Measurements from ENCODE around the gene ATP1B1. TPM values are rescaled to one million over a fixed set of nuclear protein-coding genes. Genes with fewer than 3 reads are reported as not detected.
"Not testable (repeated sequence)": the region's sequence is repeated elsewhere in the genome, so short reads cannot be mapped to it uniquely, and the experiment has no call there.

Gene ATP1B1
- total RNA-seq, 1 donor from 2014 or later, result 256 TPM

DNA sequence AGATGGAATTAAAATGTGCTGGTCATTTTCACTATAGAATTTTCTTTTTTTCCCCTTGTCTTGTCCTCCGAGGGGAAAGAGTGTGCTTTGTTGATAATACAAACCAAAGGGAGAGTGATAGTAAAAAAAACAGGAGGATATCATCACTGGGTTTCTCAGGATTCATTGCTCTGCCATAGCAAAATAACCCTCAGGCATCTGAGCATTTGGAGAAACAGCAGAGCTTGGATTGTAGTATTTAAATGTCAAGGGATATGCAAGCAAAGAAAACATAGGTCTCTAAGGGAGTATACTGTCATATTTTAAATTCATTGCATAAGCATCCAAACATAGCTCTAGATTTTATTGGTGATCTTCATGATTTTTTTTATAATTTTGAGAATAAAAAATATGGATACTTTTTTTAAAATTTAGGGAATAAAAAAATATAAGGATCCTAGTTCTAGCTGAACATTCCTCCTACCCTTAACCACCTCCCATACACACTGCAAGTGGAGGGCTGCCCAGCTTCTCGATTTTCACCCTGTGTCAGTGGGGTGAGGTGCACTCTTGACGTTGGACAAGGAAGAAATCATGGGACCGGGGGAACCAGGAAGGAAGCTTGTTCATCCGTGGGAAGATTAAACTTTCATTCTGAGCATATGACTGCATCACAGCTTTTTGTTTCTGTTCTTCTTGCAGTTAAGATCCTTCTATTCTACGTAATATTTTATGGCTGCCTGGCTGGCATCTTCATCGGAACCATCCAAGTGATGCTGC lies 4.4 kb downstream of the ATP1B1 start:
- DNase-seq (ENCODE audit: low spot score), result no peak
- intact Hi-C loops (cut with DNase I), result loop anchor here (5.0 kb wide), 1 partner anchor 81 kb away; no protein-coding TSS in a partner anchor

DNA sequence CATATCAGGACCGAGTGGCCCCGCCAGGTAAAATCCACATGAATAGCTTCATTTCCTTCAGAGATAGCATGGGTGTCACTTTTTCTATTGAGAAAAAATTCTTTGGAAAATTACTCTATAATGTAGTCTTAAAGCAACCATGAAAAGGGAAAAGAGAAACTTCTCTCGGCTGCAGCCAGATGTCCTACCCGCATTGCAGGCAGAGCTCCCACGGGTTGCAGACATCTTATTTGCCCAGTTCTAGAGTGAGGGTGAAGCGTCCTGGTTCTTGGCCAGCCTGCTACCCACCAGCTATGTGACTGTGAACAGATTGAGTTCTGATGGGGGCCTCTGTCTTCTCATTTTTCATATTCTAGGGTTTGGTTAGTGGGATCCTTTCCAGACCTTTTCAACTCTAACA lies 5.0 kb downstream of the ATP1B1 start:
- intact Hi-C loops (cut with DNase I), result loop anchor here (5.0 kb wide), 1 partner anchor 81 kb away; no protein-coding TSS in a partner anchor

DNA sequence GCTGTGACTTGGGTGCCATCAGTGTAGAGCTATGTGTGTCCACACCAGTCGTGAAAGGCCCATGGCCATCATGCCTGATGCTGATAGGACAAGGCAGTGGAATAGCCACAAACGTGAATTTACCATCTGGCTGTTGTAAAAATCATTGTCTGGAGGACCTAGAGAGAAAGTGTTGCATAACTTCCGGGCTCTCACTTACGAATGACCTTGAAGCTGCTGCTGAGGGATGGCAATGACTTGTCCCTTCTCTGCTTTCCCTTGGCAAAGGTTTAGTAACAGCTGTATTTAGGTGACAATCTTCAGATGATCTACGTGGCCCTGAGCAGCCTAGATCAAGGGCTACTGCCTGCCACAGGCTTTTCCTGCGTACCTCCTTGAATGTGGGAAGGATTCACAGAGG lies 5.8 kb downstream of the ATP1B1 start:
- intact Hi-C loops (cut with DNase I), result loop anchor here (5.0 kb wide), 1 partner anchor 80 kb away; no protein-coding TSS in a partner anchor
- no peak for DNase-seq (ENCODE audit: low spot score)

More for the DNA sequence above, 5.0 kb downstream of the ATP1B1 start:
- DNase-seq (ENCODE audit: low spot score), result no peak

DNA sequence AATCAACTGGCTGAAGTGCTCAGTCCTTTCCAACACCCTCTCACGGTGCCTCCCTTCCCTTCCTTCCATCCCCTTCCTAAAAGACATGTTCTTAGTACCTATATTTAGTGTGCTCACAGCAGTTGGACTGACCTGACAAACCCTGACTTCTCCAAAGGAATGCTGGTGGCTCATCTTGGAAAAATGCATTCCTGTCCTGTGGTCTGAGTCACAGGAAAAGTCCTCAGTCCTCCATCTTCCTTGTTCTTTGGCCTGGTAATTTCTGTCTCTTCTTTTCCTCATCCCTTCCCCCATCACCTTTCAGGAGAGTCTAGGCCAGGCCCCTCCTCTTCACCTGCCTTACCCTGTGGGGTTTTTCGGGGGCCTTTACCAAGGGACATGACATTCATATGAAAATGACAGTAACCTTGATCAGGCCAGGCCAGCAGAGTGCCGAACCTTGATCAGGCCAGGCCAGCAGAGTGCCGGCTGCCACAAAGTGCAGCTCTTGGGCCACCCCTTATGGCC lies 7.2 kb downstream of the ATP1B1 start:
- intact Hi-C loops (cut with DNase I), result loop anchor here (5.0 kb wide), 1 partner anchor 79 kb away; no protein-coding TSS in a partner anchor
- DNase-seq (ENCODE audit: low spot score), result no peak

DNA sequence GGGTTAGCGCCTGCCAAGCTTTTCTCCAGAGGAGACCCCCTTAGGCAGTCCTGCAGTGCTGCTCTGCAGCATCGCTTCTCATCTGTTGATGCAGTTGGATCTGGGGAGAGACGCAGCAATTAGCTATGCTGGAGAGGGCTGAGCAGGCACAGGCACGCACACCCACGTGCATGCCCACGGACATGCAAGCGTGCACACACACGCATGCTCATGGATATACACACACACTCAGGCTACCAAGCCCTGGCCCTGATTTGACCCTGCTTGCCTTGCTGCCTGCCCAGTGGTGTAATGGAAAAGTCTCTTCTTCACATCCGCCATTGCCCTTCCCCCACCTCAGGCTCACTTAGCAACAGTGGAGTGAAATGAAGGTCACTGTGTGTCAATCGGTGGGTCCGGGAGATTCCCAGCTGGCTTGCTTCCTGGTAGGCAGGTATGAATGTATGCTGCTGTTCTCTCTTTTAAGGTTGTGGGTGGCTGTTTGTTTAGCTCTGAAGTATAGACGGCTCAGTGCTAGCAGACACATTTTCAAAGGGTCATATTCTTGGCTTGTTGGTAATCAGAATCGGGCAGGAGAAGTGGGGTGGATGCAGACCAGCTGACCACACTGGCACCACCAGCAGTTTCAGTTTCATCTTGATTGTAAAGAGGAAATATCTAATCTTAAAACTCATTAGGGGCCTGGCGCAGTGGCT lies 9.5 kb downstream of the ATP1B1 start:
- no peak for DNase-seq (ENCODE audit: low spot score)
- intact Hi-C loops (cut with DNase I), result no loop called here

DNA sequence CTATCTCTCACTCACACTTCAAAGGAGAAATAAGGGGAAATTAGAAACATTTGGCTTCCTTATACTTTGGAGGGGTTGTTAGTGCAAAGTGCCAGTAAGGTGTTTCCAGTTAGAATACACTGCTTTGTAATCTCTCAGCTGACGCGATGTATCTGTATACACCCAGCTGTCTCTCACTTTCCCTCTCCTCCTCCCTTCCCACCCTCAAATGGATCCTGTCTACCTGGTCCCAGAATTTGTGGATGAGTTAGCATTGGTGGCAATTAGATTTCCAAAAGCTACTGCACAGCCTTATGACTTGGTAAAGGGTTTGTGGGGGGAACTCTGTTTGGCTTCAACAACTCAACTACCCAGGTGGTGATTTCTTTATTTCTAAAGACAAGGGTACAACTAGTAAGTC lies 10.5 kb downstream of the ATP1B1 start:
- DNase-seq (ENCODE audit: low spot score), result no peak
- intact Hi-C loops (cut with DNase I), result no loop called here

DNA sequence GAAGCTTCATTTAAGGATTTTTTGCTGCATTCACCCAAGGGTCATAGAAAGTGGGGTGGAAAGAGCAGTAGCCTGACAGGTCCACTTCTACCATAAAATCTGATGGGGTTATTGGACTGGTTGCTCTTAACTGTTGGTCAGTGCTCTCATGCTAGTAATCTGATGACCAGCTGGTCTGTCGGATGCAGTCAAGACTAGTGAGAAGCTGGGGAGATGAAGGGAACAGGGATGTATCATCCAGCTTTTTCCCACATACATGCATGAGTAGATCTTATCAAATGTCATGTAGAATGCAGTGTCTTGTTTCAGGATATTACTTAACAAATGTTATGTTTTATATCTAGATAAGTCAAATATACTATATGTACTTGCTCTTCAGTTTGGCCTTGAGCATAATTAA lies 11.1 kb downstream of the ATP1B1 start:
- no peak for DNase-seq (ENCODE audit: low spot score)
- intact Hi-C loops (cut with DNase I), result no loop called here

DNA sequence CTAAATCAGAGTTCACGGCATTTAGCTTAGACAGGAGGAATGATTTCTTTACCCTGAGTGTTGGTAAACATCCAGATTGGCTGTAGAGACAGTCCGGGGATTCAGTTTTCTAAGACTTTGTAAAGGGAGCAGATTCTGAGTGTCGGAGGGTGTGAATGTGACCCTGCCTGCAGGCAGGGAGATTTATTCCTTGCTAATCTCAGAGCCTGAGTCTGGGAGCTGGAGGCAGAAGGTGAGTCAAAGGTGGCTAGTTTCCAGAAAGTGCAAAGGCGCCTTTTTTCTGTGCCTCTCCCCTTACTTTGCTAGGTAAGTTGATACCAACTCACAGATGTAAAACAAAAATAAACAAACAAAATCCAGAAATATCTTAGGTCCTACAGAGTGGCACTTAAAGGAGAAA lies 11.7 kb downstream of the ATP1B1 start:
- intact Hi-C loops (cut with DNase I), result no loop called here
- DNase-seq (ENCODE audit: low spot score), result no peak

DNA sequence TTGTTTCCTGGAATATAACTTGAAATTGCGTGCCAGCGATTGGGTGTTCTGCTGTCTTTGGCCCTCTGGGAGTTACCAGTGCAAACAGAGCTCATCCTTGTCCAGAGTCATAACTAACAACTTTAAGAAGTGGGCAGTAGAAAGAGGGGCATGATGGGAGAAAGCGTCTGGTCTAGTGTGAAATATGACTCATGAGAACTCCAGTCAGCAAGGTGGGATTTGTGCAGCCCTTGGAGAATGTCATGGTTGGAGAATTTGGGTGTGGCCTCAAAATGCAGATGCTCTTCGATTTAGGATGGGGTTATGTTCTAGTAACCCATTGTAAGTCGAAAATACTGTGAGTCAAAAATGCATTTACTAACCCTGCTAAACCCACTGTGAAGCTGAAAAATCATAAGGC lies 12.9 kb downstream of the ATP1B1 start:
- no peak for DNase-seq (ENCODE audit: low spot score)
- intact Hi-C loops (cut with DNase I), result no loop called here

DNA sequence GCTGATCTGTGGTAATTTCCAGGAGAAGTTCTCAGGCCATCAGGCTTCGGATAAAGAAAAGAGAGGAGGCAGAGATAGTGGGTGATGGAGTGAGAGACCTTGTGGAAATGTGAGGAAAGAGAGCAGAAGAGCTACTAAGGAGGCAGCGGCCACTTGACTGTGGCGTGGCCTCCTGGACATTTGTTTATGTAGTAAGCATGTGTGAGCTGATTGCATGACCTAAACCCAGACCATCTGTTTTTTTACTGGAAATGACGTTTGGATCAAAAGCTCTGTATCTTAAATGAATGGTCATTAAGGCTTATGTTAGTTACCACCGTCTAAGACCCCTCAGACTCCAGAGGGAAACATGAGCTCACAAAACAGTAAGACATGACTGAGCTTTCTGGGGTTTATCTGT lies 13.6 kb downstream of the ATP1B1 start:
- intact Hi-C loops (cut with DNase I), result no loop called here
- DNase-seq (ENCODE audit: low spot score), result no peak

DNA sequence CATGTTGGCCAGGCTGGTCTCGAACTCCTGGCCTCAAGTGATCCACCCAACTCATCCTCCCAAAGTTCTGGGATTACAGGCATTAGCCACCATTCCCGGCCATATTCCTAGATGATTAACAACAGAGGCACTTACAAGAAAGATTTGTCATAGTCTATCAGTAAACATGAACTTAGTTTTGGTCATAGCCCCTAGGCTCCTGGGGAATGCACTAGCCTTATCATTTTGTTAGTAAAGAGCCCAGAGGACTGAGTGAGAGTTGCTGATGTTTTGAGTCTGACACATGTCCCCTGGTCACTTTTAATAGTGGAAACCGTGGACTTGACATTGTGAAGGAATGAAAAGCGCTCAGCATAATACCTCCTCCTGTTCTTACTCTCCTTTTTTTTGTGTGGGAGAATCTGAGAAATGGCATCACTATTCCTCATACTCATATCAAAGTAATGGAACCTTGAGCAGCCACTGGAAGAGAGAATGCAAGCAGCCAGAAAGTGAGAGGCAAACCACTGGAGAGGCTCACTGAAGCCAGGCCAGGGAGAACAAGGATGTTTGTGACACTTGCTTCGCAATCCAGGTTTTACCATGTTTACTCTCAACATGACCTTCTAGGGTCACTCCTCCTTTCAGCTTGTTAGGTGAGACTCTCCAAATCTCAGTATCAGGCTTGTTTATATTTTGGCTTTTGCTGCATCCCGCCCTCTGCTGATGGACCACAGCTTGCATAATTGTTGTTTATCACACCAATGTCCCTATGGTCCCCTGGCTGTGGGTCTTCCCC lies 14.8 kb downstream of the ATP1B1 start:
- DNase-seq (ENCODE audit: low spot score), result no peak
- intact Hi-C loops (cut with DNase I), result no loop called here

DNA sequence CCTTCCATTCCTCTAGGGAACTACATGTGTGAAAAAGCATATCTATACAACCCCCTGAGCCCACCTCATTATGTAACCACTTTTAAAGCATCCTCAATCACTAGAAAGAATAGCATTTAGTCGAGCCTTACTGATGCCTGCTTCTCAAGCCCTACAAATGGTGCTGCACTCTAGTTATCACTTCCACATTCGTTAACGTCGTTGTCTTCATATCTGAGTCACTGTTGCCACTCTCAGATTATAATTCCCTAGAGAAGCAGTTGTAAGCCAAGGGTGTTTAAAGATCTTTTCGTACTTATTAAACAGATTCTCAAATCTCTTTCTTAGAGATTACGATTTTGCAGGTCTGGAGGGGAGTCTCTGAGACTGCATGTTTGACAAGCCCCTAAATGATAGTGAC lies 16.5 kb downstream of the ATP1B1 start:
- intact Hi-C loops (cut with DNase I), result no loop called here
- DNase-seq (ENCODE audit: low spot score), result no peak

DNA sequence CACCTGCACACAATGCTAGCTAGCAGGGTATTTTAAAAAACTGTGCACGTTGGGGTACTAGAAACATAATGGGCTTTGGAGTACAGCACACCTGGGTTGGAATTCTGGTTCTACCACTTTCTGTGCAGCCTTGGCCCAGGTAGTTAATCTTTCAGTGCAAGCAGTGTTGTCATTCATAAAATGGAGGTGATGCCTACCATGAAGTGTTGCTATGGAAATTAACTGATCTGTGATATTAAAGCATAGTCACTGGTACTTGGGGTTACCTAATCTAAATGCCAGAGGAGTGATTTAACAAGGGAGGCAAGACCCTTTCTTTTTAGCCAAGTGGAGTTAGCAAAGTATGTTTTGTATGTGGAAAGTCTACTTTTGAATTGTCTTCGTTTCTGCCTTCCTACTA lies 18.0 kb downstream of the ATP1B1 start:
- intact Hi-C loops (cut with DNase I), result no loop called here
- no peak for DNase-seq (ENCODE audit: low spot score)

DNA sequence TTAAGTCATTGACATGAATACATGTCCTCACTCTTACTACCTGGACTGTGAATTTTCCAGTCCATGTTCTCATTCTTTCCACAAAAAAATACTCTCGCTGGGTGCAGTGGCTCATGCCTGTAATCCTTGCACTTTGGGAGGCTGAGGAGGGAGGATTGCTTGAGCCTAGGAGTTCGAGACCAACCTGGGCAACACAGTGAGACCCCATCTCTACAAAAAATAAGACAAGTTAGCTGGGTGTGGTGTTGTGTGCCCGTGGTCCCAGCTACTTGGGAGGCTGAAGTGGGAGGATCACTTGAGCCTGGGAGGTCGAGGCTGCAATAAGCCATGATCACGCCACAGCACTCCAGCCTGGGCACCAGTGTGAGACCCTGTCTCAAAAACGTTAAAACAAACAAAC lies 19.1 kb downstream of the ATP1B1 start:
- intact Hi-C loops (cut with DNase I); DNase-seq (ENCODE audit: low spot score): not testable (repeated sequence)

DNA sequence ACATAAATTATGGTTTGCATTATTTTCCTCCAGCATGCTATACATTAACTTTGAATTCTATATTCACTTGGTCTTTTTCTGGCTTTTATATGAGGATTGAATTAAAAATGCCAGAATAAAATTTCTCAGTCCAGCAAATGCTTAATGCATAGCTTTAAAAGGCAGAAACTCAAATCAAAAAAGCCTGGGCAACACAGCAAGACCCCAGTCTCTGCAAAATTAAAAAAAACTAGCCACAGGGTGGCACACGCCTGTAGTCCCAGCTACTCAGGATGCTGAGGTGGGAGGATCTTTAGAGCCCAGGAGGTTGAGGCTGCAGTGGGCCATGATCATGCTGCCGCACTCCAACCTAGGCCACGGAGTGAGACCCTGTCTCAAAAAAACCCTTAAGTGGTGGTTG lies 19.8 kb downstream of the ATP1B1 start:
- intact Hi-C loops (cut with DNase I), result no loop called here
- no peak for DNase-seq (ENCODE audit: low spot score)

DNA sequence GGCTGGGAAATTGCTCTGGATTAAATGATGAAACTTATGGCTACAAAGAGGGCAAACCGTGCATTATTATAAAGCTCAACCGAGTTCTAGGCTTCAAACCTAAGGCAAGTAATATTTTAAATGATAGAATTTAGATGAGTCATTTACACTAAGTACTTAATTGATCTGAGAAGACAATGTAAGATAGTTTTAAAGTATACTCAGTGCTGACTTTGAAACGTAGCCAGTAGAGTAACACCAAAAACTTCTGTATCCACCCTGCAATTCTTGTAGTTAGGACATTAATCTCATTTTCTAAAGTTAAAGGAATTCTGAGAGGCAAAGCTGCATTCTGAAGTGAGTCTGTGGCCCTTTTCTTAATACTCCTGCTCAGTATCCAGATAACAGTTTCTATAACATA lies 20.8 kb downstream of the ATP1B1 start:
- DNase-seq (ENCODE audit: low spot score), result no peak
- intact Hi-C loops (cut with DNase I), result no loop called here

DNA sequence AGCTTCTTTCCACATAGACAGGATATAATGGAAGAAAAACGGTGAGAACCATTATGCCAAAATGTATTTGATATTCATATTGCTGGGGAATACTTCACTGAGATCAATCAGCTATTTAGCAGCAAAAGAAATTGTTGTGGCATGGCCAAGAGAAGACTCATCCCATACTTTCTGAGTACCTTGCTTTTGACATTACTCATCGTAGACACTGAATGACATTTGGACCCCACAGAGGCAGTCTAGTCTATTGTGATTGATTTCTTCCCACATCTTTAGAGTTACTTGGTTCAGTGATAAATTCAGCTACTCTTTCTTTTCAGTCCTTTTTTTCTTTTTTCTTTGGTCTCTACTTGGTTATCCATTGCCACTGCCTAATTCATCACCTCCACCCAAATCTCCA lies 22.1 kb downstream of the ATP1B1 start:
- intact Hi-C loops (cut with DNase I), result no loop called here

DNA sequence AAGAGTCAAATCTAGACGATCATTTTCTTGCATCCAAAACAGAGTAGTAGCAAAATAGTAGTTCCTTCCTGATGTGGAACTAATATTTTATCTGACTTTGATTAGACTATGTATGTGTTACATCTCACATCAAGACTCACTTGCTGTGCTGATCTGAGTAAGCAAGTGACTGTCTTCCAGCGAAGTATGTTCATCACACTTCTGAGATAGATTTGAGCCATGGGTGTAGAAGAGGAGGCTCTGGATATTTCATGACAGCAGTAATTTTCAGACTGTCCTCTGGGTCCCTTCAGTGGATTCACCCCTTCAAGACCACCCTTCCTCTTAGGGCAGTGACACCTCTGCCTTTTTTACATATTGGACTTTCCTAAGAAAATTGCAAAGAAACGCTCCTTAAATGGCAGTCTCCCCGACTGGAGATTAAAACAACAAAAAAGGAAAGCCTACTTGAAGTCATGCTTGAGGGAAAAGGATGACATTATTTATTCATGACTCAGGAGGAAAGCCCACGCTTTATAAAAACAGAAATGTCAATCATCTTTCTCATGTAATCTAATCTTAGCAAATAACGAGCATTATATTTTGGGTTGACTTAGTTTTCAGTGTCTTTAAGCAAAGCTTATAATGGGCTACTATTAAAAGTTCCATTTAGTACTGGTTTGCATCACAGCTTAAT lies 22.8 kb downstream of the ATP1B1 start:
- intact Hi-C loops (cut with DNase I), result no loop called here
- DNase-seq (ENCODE audit: low spot score), result no peak

More for the DNA sequence above, 22.1 kb downstream of the ATP1B1 start:
- no peak for DNase-seq (ENCODE audit: low spot score)

DNA sequence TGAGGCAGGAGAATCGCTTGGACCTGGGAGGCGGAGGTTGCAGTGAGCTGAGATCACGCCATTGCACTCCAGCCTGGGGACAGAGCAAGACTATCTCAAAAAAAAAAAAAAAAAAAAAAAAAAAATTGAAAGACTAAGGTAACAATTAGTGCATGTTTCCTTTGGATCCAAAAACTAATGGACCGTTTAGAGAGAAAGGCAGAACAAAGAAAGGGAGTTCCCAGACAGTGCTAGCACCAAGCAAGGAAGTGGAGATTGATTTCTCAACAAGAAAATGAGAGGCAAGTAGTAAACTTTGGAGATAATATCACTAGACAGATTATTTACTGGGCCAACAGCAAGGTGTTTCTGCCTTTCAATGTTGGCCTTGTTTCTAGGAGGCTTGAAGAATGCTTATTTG lies 24.2 kb downstream of the ATP1B1 start:
- intact Hi-C loops (cut with DNase I), result no loop called here
- no peak for DNase-seq (ENCODE audit: low spot score)
